ENCODE results near the gene TLCD4.
A peak's percentile ranks its signal among the peaks of the same experiment; 100 is the strongest.

The TLCD4 gene

GRCh38 chr1:95072532-95073419, 44.4 kb upstream of the TLCD4 start, which contains the start of gene ALG14:
TSS of gene ALG14 (minus strand) at chr1:95072951. CDS start at chr1:95072898, 53 bp downstream.
- TF ChIP-seq CTCF (IDR thresholded peaks at IDR 0.05; ENCODE audit: insufficient read depth, low read depth, low read length, missing control alignments), result no peak
- peak; percentile 95 for DNase-seq (ENCODE audit: low read depth)
- peak within 1 kb of the TSS; percentile 78 for H3K4me3 ChIP-seq (ENCODE audit: low read length)

GRCh38 chr1:95073446-95073845, 43.7 kb upstream of the TLCD4 start:
- H3K4me3 ChIP-seq (ENCODE audit: low read length), result peak overlapping the region; percentile 78
- TF ChIP-seq CTCF (IDR thresholded peaks at IDR 0.05; ENCODE audit: insufficient read depth, low read depth, low read length, missing control alignments), result no peak
- DNase-seq (ENCODE audit: low read depth), result no peak

GRCh38 chr1:95076034-95076433, 41.1 kb upstream of the TLCD4 start:
- no peak for DNase-seq (ENCODE audit: low read depth)
- no peak overlapping the region for H3K4me3 ChIP-seq (ENCODE audit: low read length)
- TF ChIP-seq CTCF (IDR thresholded peaks at IDR 0.05; ENCODE audit: insufficient read depth, low read depth, low read length, missing control alignments), result no peak

DNA sequence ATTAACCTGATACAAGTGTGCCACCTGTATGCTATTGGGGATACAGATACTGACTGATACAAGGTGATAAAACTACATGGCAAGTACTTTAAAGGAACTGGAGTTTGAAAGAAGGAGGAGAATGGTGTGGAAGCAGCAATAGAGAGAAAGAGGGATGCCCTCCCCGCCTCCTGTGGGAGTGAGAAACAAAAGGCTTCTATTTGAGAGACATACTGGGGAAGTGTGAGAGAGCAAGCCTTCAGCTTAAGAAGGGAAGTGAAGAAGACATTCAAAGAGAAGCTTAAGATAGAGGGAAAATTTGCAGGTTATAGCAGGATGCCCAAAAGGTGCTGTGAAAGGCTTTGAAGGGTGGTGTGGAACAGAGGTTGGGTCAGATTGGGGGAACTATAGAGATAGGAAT, 36.7 kb upstream of the TLCD4 start:
- no peak overlapping the region for H3K4me3 ChIP-seq (ENCODE audit: low read length)
- no peak for TF ChIP-seq CTCF (IDR thresholded peaks at IDR 0.05; ENCODE audit: insufficient read depth, low read depth, low read length, missing control alignments)
- DNase-seq (ENCODE audit: low read depth), result no peak

- no peak for TF ChIP-seq CTCF (IDR thresholded peaks at IDR 0.05; ENCODE audit: insufficient read depth, low read depth, low read length, missing control alignments)
- DNase-seq (ENCODE audit: low read depth), result no peak
- no peak overlapping the region for H3K4me3 ChIP-seq (ENCODE audit: low read length)
These were observed 36.3 kb upstream of the TLCD4 start for GRCh38 chr1:95080879-95081278.

GRCh38 chr1:95084317-95085176, 32.6 kb upstream of the TLCD4 start:
- DNase-seq (ENCODE audit: low read depth), result peak; percentile 33
- peak; percentile 69 for TF ChIP-seq CTCF (IDR thresholded peaks at IDR 0.05; ENCODE audit: insufficient read depth, low read depth, low read length, missing control alignments)
- no peak overlapping the region for H3K4me3 ChIP-seq (ENCODE audit: low read length)

Measured in epithelial cell of esophagus (primary cell).